ENCODE data around the gene KIF26B.

The KIF26B gene

GRCh38 chr1:245679821-245680780 lies 525.3 kb downstream of the KIF26B start:
- DNase-seq (ENCODE audit: low read depth in 2 of 2) = no peak

GRCh38 chr1:245682638-245683628 lies 528.1 kb downstream of the KIF26B start:
- no peak for DNase-seq (ENCODE audit: low read depth in 2 of 2)

- DNase-seq (ENCODE audit: low read depth in 2 of 2) = no peak
These were observed 528.9 kb downstream of the KIF26B start for GRCh38 chr1:245683676-245684075.

GRCh38 chr1:245684166-245684565 lies 529.4 kb downstream of the KIF26B start:
- DNase-seq (ENCODE audit: low read depth in 2 of 2) = no peak

GRCh38 chr1:245684571-245684970 lies 529.8 kb downstream of the KIF26B start:
- no peak for DNase-seq (ENCODE audit: low read depth in 2 of 2)

- DNase-seq (ENCODE audit: low read depth in 2 of 2) = no peak
These were observed 530.5 kb downstream of the KIF26B start for GRCh38 chr1:245685111-245685810.

GRCh38 chr1:245686006-245686405 lies 531.2 kb downstream of the KIF26B start:
- no peak for DNase-seq (ENCODE audit: low read depth in 2 of 2)

GRCh38 chr1:245686446-245687030 lies 531.8 kb downstream of the KIF26B start:
- DNase-seq (ENCODE audit: low read depth in 2 of 2) = no peak

- DNase-seq (ENCODE audit: low read depth in 2 of 2) = no peak
These were observed 532.4 kb downstream of the KIF26B start for GRCh38 chr1:245687152-245687635.

GRCh38 chr1:245687636-245688535 lies 533.1 kb downstream of the KIF26B start:
- no peak for DNase-seq (ENCODE audit: low read depth in 2 of 2)

- DNase-seq (ENCODE audit: low read depth in 2 of 2) = no peak
These were observed 534.0 kb downstream of the KIF26B start for GRCh38 chr1:245688536-245689453.

GRCh38 chr1:245690156-245690690 lies 535.4 kb downstream of the KIF26B start:
- DNase-seq (ENCODE audit: low read depth in 2 of 2) = no peak

- no peak for DNase-seq (ENCODE audit: low read depth in 2 of 2)
These were observed 536.3 kb downstream of the KIF26B start for GRCh38 chr1:245690946-245691541.

- DNase-seq (ENCODE audit: low read depth in 2 of 2) = no peak
These were observed 537.1 kb downstream of the KIF26B start for GRCh38 chr1:245691897-245692296.

- no peak for DNase-seq (ENCODE audit: low read depth in 2 of 2)
These were observed 537.5 kb downstream of the KIF26B start for GRCh38 chr1:245692318-245692717.

GRCh38 chr1:245693116-245693793 lies 538.5 kb downstream of the KIF26B start:
- no peak for DNase-seq (ENCODE audit: low read depth in 2 of 2)

- DNase-seq (ENCODE audit: low read depth in 2 of 2) = no peak
These were observed 539.4 kb downstream of the KIF26B start for GRCh38 chr1:245693941-245694752.
